Measurements from ENCODE around the gene SPATA3. TPM values are rescaled to one million over a fixed set of nuclear protein-coding genes. Genes with fewer than 3 reads are reported as not detected.
A peak's percentile ranks its signal among the peaks of the same experiment; 100 is the strongest.

The SPATA3 gene
- total and polyA plus RNA-seq, 2 of the 13 experiments (the other 11 are each of a cell fraction or from before 2014, with no cell fraction given): not detected

GRCh38 chr2:231007286-231008098 lies 11.6 kb downstream of the SPATA3 start (continued):
- TF ChIP-seq ZNF407 (CRISPR knock-in tag; IDR thresholded peaks at IDR 0.05; ENCODE audit: not compliant biosample characterization) (no peak), SOX13 (IDR thresholded peaks at IDR 0.05) (no peak), SOX13 (CRISPR knock-in tag; conservative IDR thresholded peaks at IDR 0.05 in 1 of 2, IDR thresholded peaks at IDR 0.05 in 1 of 2) (peak in 1 of 2 experiments; percentile 61; a peak in 1 of 4 replicates), SALL1 (CRISPR knock-in tag; IDR thresholded peaks at IDR 0.05) (peak; percentile 72), FOXP1 (IDR thresholded peaks at IDR 0.05) (no peak), FOXP1 (CRISPR knock-in tag; IDR thresholded peaks at IDR 0.05) (peak; percentile 51; the same call in 1 of the 2 replicates), ATF2 (CRISPR knock-in tag; IDR thresholded peaks at IDR 0.05) (0 out of 2 replicates have a peak, but pooled peaks have one; percentile 22), ZNF512B (CRISPR knock-in tag; IDR thresholded peaks at IDR 0.05; ENCODE audit: borderline replicate concordance) (peak; percentile 52; the same call in 1 of the 2 replicates), SNAI1 (CRISPR knock-in tag; IDR thresholded peaks at IDR 0.05; ENCODE audit: borderline replicate concordance) (no peak), ZNF296 (CRISPR knock-in tag; conservative IDR thresholded peaks at IDR 0.05) (no peak), HNRNPUL1 (IDR thresholded peaks at IDR 0.05; ENCODE audit: low read depth, low read length) (no peak), ZNF335 (CRISPR knock-in tag; IDR thresholded peaks at IDR 0.05) (0 out of 2 replicates have a peak, but pooled peaks have one; percentile 27), AKAP8 (CRISPR knock-in tag; IDR thresholded peaks at IDR 0.05) (peak; percentile 30; the same call in 1 of the 2 replicates), ISL2 (CRISPR knock-in tag; IDR thresholded peaks at IDR 0.05) (peak; percentile 44; the same call in 1 of the 2 replicates), ZNF614 (CRISPR knock-in tag; IDR thresholded peaks at IDR 0.05; ENCODE audit: borderline replicate concordance) (peak; percentile 95), LCORL (IDR thresholded peaks at IDR 0.05) (no peak), LCORL (CRISPR knock-in tag; IDR thresholded peaks at IDR 0.05) (peak; percentile 77; the same call in 1 of the 2 replicates)
